Activated T-cell treated with anti-CD3 and anti-CD28 coated beads, Interleukin-2, amount 50 U/mL, for 72 hours (primary cell): ENCODE measurements around the gene NPIPB2. TPM values are rescaled to one million over a fixed set of nuclear protein-coding genes. Genes with fewer than 3 reads are reported as not detected.
"Not testable (repeated sequence)": the region's sequence is repeated elsewhere in the genome, so short reads cannot be mapped to it uniquely, and the experiment has no call there.

Source experiments
- ATAC-seq, 2 donors: fragments of 150-1000 bp; cut with Tn5 transposase; replicated peaks in 1 of 2; 2 replicates each; pipeline ENCODE4 v1.10.0; 2021; ENCODE audit warnings: moderate library complexity in 2 of 2, mild to moderate bottlenecking in 1 of 2
- DNase-seq, 2 donors: peaks; one replicate each; pipeline ENCODE4 v3.0.0; 2021 to 2022; ENCODE audit warnings: mixed read lengths in 1 of 2
- H3K27ac Mint-ChIP-seq: one replicate; pipeline ENCODE4 v1.8.0; 2022; ENCODE audit warnings: mild to moderate bottlenecking, moderate library complexity, mixed read lengths
- H3K27me3 Mint-ChIP-seq: one replicate; pipeline ENCODE4 v1.8.0; 2022; ENCODE audit warnings: low read depth, mixed read lengths
- H3K36me3 Mint-ChIP-seq, 2 donors: one replicate each; pipeline ENCODE4 v1.8.0; 2022; ENCODE audit warnings: mixed read lengths in 2 of 2, mild to moderate bottlenecking in 1 of 2; ENCODE audit not compliant: insufficient read depth in 2 of 2
- H3K4me1 Mint-ChIP-seq: one replicate; pipeline ENCODE4 v1.8.0; 2022; ENCODE audit warnings: low read depth, mixed read lengths
- H3K4me3 Mint-ChIP-seq, 2 donors: one replicate each; pipeline ENCODE4 v1.8.0; 2022; ENCODE audit warnings: mild to moderate bottlenecking in 2 of 2, mixed read lengths in 2 of 2, moderate library complexity in 2 of 2
- H3K9me3 Mint-ChIP-seq, 2 donors: one replicate each; pipeline ENCODE4 v1.8.0; 2022; ENCODE audit warnings: mixed read lengths in 2 of 2
- total RNA-seq, 2 donors: library from RNA; stranded (reverse); gene quantifications; one replicate each; pipeline ENCODE4 v1.2.3, GENCODE V29; 2022

The NPIPB2 gene
- 10 to 100 TPM; 13.3 to 17.3 TPM for total RNA-seq

- H3K27ac Mint-ChIP-seq, H3K9me3 Mint-ChIP-seq, ATAC-seq, H3K27me3 Mint-ChIP-seq, H3K4me1 Mint-ChIP-seq, DNase-seq, H3K4me3 Mint-ChIP-seq, H3K36me3 Mint-ChIP-seq: not testable (repeated sequence)
Measured at GRCh38 chr16:11941945-11942344, at the start of gene NPIPB2. Gene NPIPB2 (minus strand): TSS chr16:11942045. CDS start chr16:11942045, 0 bp downstream.

GRCh38 chr16:11990702-11991390 lies 49.0 kb upstream of the NPIPB2 start:
- no peaks in the 10 kb centered on the region for H3K9me3 Mint-ChIP-seq
- DNase-seq, result no peak
- no peak overlapping the region for H3K4me3 Mint-ChIP-seq
- H3K27ac Mint-ChIP-seq, result no peak overlapping the region
- H3K36me3 Mint-ChIP-seq, result no peaks in the 10 kb centered on the region
- ATAC-seq, result no peak
- peaks cover 4% of the 10 kb centered on the region for H3K4me1 Mint-ChIP-seq
- H3K27me3 Mint-ChIP-seq, result no peaks in the 10 kb centered on the region

GRCh38 chr16:11988258-11988978 lies 46.6 kb upstream of the NPIPB2 start:
- no peak overlapping the region for H3K27ac Mint-ChIP-seq
- peaks cover 4% of the 10 kb centered on the region for H3K4me1 Mint-ChIP-seq
- no peaks in the 10 kb centered on the region for H3K27me3 Mint-ChIP-seq
- H3K9me3 Mint-ChIP-seq, result no peaks in the 10 kb centered on the region
- no peak for ATAC-seq
- H3K36me3 Mint-ChIP-seq, result no peaks in the 10 kb centered on the region
- no peak for DNase-seq
- no peak overlapping the region for H3K4me3 Mint-ChIP-seq

GRCh38 chr16:11986521-11987057 lies 44.7 kb upstream of the NPIPB2 start:
- H3K9me3 Mint-ChIP-seq, result no peaks in the 10 kb centered on the region
- no peak overlapping the region for H3K27ac Mint-ChIP-seq
- H3K36me3 Mint-ChIP-seq, result no peaks in the 10 kb centered on the region
- DNase-seq (no peak), ATAC-seq (no peak)
- no peak overlapping the region for H3K4me3 Mint-ChIP-seq
- peaks cover 4% of the 10 kb centered on the region for H3K4me1 Mint-ChIP-seq
- H3K27me3 Mint-ChIP-seq, result no peaks in the 10 kb centered on the region

GRCh38 chr16:11985250-11985649 lies 43.4 kb upstream of the NPIPB2 start:
- DNase-seq (no peak), ATAC-seq (no peak)
- H3K9me3 Mint-ChIP-seq, result no peaks in the 10 kb centered on the region
- H3K4me1 Mint-ChIP-seq, result peaks cover 7% of the 10 kb centered on the region
- no peaks in the 10 kb centered on the region for H3K27me3 Mint-ChIP-seq
- no peaks in the 10 kb centered on the region for H3K36me3 Mint-ChIP-seq
- H3K27ac Mint-ChIP-seq, result no peak overlapping the region
- no peak overlapping the region for H3K4me3 Mint-ChIP-seq

- H3K27me3 Mint-ChIP-seq, result no peaks in the 10 kb centered on the region
- no peak for ATAC-seq
- H3K27ac Mint-ChIP-seq, result no peak overlapping the region
- H3K36me3 Mint-ChIP-seq, result peaks cover 5 to 10% of the 10 kb centered on the region in 2 donors
- no peak overlapping the region for H3K4me3 Mint-ChIP-seq
- peaks cover 46% of the 10 kb centered on the region for H3K4me1 Mint-ChIP-seq
- H3K9me3 Mint-ChIP-seq, result no peaks in the 10 kb centered on the region
- no peak for DNase-seq
Measured at GRCh38 chr16:11980136-11980844, 38.4 kb upstream of the NPIPB2 start.

GRCh38 chr16:11979013-11979672 lies 37.3 kb upstream of the NPIPB2 start:
- Mint-ChIP-seq H3K27me3 (no peaks in the 10 kb centered on the region), H3K9me3 (no peaks in the 10 kb centered on the region), H3K27ac (no peak overlapping the region), H3K36me3 (peaks cover 5 to 10% of the 10 kb centered on the region in 2 donors), H3K4me3 (no peak overlapping the region), H3K4me1 (peaks cover 48% of the 10 kb centered on the region)
- no peak for ATAC-seq
- DNase-seq, result no peak

GRCh38 chr16:11978080-11978479 lies 36.2 kb upstream of the NPIPB2 start:
- peaks cover 48% of the 10 kb centered on the region for H3K4me1 Mint-ChIP-seq
- no peaks in the 10 kb centered on the region for H3K9me3 Mint-ChIP-seq
- H3K27me3 Mint-ChIP-seq, result no peaks in the 10 kb centered on the region
- peak overlapping the region; percentile 16 for H3K27ac Mint-ChIP-seq
- ATAC-seq (no peak), DNase-seq (peak in 1 of 2 donors; percentile 5)
- peaks cover 5 to 10% of the 10 kb centered on the region in 2 donors for H3K36me3 Mint-ChIP-seq
- H3K4me3 Mint-ChIP-seq, result peak overlapping the region; percentile 100

GRCh38 chr16:11977376-11978041 lies 35.7 kb upstream of the NPIPB2 start:
- ATAC-seq, result no peak
- peak overlapping the region; percentile 100 for H3K4me3 Mint-ChIP-seq
- peak overlapping the region; percentile 31 for H3K27ac Mint-ChIP-seq

GRCh38 chr16:11976850-11977375 lies 35.1 kb upstream of the NPIPB2 start:
- Mint-ChIP-seq H3K27me3 (no peaks in the 10 kb centered on the region), H3K4me3 (peak overlapping the region; percentile 100), H3K9me3 (no peaks in the 10 kb centered on the region), H3K4me1 (peaks cover 48% of the 10 kb centered on the region), H3K36me3 (peaks cover 5 to 10% of the 10 kb centered on the region in 2 donors), H3K27ac (peak overlapping the region; percentile 31)
- peak; percentile 10 to 16 for DNase-seq
- peak in 1 of 2 donors; percentile 3 for ATAC-seq

More at GRCh38 chr16:11977376-11978041, 35.7 kb upstream of the NPIPB2 start:
- DNase-seq, result no peak
- peaks cover 48% of the 10 kb centered on the region for H3K4me1 Mint-ChIP-seq
- no peaks in the 10 kb centered on the region for H3K9me3 Mint-ChIP-seq
- H3K27me3 Mint-ChIP-seq, result no peaks in the 10 kb centered on the region
- H3K36me3 Mint-ChIP-seq, result peaks cover 5 to 10% of the 10 kb centered on the region in 2 donors

- peaks cover 28% of the 10 kb centered on the region for H3K4me1 Mint-ChIP-seq
- H3K4me3 Mint-ChIP-seq, result no peak overlapping the region
- H3K27me3 Mint-ChIP-seq, result no peaks in the 10 kb centered on the region
- DNase-seq (no peak), ATAC-seq (no peak)
- H3K27ac Mint-ChIP-seq, result no peak overlapping the region
- H3K9me3 Mint-ChIP-seq, result no peaks in the 10 kb centered on the region
- peaks cover 5 to 10% of the 10 kb centered on the region in 2 donors for H3K36me3 Mint-ChIP-seq
Measured at GRCh38 chr16:11973070-11973469, 31.2 kb upstream of the NPIPB2 start.

- ATAC-seq (no peak), DNase-seq (no peak)
- peaks cover 5 to 7% of the 10 kb centered on the region in 2 donors for H3K36me3 Mint-ChIP-seq
- H3K27me3 Mint-ChIP-seq, result no peaks in the 10 kb centered on the region
- H3K9me3 Mint-ChIP-seq, result no peaks in the 10 kb centered on the region
- H3K27ac Mint-ChIP-seq, result no peak overlapping the region
- no peak overlapping the region for H3K4me3 Mint-ChIP-seq
- peaks cover 18% of the 10 kb centered on the region for H3K4me1 Mint-ChIP-seq
Measured at GRCh38 chr16:11972128-11972527, 30.3 kb upstream of the NPIPB2 start.
